Cardiac fibroblast (primary cell): Measurements from ENCODE around the gene DPAGT1.
A peak's percentile ranks its signal among the peaks of the same experiment; 100 is the strongest.

Experiments
- DNase-seq, 2 donors: peaks; one replicate each; pipeline versions ENCODE4 v3.0.0 to v3.0.0-alpha.2; 2010; ENCODE audit warnings: low read depth in 2 of 2
- H3K4me3 ChIP-seq, 2 donors: replicated peaks in 1 of 2; 1 replicate in 1 of 2; 2 replicates in 1 of 2; pipeline ENCODE4 v1.5.1; 2011; ENCODE audit warnings: low read depth in 2 of 2, low read length in 2 of 2, mild to moderate bottlenecking in 2 of 2, moderate library complexity in 1 of 2
- TF ChIP-seq, protein P1 (sequence below): IDR thresholded peaks from one replicate; pipeline ENCODE4 v1.5.1; 2011; ENCODE audit warnings: low read depth, mild to moderate bottlenecking, low read length, inconsistent platforms

DPAGT1 gene

DNA sequence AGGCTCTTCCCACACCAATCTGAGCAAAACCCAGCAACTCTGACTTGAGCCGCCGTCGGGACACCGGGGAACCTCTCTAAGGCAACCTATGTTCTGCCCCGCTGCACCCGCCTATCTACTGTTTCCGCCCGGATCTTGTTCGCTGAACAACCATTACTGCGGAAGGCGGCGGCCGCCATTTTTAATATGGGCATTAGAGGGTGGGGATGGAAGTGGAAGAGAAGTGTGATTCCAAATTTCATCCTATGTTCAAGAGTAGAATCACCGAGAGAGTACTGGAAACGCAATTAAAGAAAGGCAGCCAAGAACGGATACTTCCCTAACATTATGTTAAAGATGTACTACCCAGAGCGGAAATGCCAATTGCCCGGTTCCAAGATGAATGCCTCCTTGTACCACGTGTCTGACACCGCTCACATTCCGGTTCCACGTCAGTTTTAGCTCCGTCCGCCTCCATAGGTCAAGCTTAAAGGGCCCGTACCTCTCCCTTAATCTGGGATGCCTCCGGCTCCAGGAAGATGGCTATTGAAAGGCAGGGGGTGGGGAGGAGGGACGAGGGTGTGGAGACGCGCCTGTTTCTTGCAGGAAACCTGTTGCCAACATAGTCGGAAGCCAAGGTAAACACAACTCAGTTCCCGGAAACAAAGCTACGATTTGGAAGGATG is at the start of gene DPAGT1:
Gene DPAGT1, minus strand, starts transcription at position 95 of the 665 bp plus-strand sequence. CDS start 198 bp downstream, outside the sequence.
- peak within 1 kb of the TSS; percentile 85 to 87 for H3K4me3 ChIP-seq
- DNase-seq = peak; percentile 98 to 99
- TF ChIP-seq, protein P1, sequence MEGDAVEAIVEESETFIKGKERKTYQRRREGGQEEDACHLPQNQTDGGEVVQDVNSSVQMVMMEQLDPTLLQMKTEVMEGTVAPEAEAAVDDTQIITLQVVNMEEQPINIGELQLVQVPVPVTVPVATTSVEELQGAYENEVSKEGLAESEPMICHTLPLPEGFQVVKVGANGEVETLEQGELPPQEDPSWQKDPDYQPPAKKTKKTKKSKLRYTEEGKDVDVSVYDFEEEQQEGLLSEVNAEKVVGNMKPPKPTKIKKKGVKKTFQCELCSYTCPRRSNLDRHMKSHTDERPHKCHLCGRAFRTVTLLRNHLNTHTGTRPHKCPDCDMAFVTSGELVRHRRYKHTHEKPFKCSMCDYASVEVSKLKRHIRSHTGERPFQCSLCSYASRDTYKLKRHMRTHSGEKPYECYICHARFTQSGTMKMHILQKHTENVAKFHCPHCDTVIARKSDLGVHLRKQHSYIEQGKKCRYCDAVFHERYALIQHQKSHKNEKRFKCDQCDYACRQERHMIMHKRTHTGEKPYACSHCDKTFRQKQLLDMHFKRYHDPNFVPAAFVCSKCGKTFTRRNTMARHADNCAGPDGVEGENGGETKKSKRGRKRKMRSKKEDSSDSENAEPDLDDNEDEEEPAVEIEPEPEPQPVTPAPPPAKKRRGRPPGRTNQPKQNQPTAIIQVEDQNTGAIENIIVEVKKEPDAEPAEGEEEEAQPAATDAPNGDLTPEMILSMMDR = no peak

GRCh38 chr11:119149786-119150275 is 48.2 kb upstream of the DPAGT1 start:
- peak overlapping the region in 1 of 2 donors; percentile 51 for H3K4me3 ChIP-seq
- TF ChIP-seq, protein P1 = no peak
- no peak for DNase-seq

DNA sequence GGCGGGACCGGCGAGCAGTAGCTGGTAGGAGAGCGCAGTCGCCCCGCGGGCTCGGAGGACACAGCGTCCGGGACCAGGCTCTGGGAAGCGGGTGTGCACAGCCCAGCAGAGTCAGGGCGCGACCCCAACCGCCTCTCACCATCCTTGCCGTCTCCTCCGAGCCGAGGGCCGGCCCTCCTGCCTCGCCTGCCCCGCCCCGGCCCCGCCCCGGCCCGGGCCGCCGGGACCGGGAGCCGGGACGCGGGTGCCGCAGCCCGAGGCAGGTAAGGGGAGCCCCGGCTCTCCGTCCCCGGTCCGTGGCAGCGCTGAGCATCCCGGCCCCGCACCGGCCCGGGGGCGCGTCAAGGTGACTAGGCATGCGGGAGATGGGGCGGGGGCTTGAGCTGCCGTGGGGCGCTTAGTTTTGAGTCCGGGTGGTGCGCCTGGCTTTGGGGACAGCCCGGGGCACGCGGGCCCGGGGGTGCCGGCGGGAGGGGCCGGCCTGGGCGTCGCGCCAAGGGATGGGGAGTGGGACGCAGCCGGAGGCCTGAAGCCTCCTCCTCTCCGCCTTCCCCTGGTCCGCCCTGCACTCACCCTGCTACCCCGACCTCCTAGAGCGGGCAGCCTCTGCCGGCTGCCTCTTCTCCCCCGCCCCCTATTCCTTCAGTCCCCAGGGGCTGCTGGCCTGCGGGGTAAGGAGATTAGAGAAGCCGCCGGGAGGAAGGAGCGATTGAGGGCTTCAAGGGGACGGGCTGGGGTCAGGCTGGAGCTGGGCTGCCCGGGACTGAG is 47.5 kb upstream of the DPAGT1 start, which contains the start of gene ABCG4:
Gene ABCG4, plus strand, starts transcription at position 35 of the 768 bp plus-strand sequence. CDS start 914 bp downstream, outside the sequence.
- H3K4me3 ChIP-seq = peak within 1 kb of the TSS; percentile 51 to 60
- peak in 1 of 2 donors; percentile 16 for DNase-seq
- TF ChIP-seq, protein P1 = no peak

DNA sequence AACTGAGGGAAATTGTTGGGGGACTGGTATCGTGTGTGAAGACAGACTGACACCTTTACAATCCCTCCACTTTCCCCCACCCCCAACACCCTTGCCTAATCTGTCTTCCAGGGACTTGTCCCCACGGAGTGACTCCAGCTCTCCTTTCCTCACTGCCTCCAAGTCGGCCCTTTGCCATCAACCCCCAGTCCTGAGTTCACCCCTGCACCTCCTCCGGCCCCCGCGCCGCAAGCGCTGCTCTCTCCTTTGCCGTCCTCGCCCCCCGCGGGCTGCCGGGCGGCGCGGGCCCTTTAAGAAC is 47.0 kb upstream of the DPAGT1 start:
- TF ChIP-seq, protein P1 = no peak
- DNase-seq = no peak
- H3K4me3 ChIP-seq = peak overlapping the region; percentile 51 to 60

GRCh38 chr11:119147604-119148333 is 46.1 kb upstream of the DPAGT1 start:
- TF ChIP-seq, protein P1 = no peak
- no peak for DNase-seq
- no peak overlapping the region for H3K4me3 ChIP-seq

DNA sequence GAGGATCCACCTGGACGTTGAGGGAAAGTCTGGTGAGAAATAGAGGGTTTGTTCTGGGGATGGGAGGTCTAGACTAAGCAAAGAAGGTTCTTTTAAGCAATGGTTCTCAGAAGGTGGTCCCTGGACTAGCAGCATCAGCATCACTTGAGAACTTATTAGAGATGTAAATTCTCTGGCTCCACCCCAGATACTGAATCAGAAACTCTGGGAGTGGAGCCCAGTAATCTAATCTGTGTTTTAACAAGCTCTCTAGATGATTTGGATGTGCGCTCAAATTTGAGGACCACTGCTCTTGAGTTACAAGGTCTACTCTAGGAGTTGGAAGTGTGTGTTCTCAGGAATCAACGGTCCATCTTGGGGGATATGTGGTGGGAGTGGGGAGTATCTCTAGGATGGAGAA is 43.9 kb upstream of the DPAGT1 start:
- no peak overlapping the region for H3K4me3 ChIP-seq
- TF ChIP-seq, protein P1 = no peak
- DNase-seq = no peak
